GM21717 (cell line): ENCODE results near the gene BICDL1.

Source experiments
- ATAC-seq: cut with Tn5 transposase; IDR thresholded peaks from one replicate; pipeline ENCODE4 v1.9.1; 2021; ENCODE audit warnings: mild to moderate bottlenecking, moderate library complexity; ENCODE audit not compliant: unreplicated experiment

The BICDL1 gene

DNA sequence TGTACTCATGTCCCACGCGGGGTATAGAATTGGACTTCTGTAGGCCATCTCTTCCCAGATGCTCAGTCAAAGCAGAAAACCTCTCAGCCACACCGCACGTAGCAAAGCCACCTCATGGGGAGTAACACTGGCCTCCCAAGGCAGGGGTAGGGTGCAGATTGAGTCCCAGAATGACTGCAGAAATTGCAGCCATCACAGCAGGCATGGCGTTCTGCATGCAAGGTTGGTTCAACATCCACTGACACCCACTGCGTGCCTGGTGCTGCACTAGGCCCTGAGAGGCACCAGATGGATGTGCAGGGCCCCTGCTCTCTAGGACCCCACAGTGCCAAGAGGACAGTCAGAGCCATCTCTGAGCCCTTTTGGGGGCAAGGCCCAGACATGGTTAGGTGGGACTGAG lies 87.6 kb downstream of the BICDL1 start:
- no peak for ATAC-seq

DNA sequence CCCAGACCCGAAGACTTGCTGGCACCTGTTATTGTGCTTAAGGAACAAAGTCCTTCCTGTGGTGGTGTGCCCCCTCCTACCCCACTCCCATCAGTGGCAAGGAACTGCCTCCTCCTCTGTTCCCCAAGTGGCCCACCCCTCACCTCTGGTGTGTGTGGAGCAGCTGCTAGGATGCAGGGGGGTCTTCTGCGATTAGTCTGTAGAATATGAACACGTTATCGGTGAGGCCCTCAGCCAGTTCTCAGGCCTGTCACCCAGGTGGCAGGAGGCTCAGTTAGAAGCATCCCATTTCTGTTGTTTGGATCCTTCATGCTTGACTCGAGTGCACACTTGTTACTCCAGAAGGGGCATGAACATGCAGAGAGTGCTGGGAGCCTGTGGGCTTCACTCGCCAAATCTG lies 88.2 kb downstream of the BICDL1 start:
- no peak for ATAC-seq

GRCh38 chr12:120078868-120079267 lies 89.8 kb downstream of the BICDL1 start:
- no peak for ATAC-seq

GRCh38 chr12:120079411-120080400 lies 90.7 kb downstream of the BICDL1 start:
- ATAC-seq, result no peak

DNA sequence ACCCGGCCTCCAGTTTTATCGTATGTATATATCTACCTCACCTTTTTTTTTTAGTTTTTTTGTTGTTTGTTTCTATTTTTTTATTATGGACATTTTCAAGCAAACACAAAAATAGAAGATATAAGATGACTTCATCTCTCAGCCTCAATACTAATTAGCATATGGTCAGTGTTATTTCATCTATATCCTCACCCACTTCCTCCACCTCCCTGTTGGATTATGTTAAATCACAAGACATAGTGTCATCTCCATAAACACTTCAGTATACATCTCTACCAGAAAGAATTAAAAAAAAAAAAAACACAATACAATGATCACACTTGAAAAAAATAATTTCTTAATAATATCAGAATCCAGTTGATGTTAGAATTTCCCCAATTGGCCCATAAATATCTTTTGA lies 92.6 kb downstream of the BICDL1 start:
- ATAC-seq, result no peak

GRCh38 chr12:120085920-120086645 lies 97.0 kb downstream of the BICDL1 start:
- ATAC-seq, result no peak

DNA sequence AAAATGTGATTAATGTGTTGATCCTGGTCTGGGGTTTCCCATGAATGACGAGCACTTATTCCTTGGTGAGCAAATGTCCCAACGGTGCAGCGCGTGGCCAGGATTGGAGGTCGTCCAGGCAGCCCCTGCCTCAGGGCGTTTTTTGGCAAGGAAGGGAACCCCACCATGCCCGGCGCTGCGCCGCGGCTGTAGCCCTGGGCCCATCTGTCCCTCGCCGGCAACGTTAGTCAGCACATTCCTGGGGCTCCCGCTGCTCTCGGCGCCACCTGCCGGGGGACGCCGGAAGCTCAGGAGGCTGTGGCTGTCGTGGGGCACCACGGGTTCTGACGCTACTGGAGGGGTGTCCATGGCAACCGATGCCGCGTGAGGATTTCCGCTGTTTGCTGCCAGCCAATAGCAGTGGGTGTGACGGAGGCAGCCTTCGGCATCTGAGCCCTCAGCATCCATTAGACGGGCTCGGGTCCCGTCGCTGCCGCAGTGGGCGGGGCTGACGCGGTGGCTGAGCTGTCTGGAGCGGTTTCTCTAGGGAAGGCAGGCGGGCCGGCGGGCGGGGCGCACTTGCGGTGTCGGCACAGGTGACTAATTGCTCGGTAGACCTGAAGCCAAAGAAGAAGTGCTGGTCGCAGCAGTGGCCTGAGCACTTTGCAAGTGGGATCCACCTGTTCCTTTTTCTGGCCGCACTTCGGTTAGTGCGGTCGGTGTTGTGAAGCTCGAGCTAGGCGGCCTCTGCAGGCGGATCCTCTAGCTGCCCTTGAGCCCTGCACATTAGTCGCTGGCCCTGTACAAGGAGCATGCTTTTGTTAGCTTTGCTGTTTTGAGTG lies 98.0 kb downstream of the BICDL1 start:
- ATAC-seq, result peak; percentile 97

DNA sequence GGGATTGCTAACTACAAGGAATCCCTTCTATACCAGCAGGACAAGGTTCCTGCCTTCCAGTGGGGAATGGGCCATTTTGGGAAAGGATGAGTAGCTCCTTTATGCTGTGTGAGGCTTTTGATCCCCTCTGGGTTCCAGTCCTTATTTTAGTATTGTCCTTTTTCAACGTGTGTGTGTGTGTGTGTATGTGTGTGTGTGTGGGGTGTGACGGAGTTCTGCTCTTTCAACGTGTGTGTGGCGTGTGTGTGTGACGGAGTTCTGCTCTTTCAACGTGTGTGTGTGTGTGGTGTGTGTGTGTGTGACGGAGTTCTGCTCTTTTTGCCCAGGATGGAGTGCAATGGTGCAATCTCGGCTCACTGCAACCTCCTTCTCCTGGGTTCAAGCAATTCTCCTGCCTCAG lies 100.1 kb downstream of the BICDL1 start:
- ATAC-seq, result no peak

DNA sequence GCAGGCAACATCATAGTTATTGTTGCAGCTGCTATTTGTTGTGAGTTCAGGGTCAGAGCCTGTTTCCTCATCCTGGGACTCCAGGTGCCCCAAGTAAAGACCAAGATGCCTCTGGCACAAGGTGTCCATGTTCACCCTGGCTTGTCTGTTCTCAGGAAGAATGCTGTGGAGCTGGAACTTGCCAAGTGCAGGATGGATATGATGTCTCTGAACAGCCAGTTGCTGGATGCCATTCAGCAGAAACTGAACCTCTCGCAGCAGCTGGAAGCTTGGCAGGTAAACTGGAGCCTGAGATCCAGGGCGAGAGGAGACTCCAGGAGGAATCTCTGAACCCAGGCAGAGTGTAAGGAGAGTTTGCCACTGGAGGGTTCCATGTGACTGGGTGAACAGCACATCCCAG lies 100.8 kb downstream of the BICDL1 start:
- ATAC-seq, result no peak

- no peak for ATAC-seq
Observed at GRCh38 chr12:120090206-120090605, 101.2 kb downstream of the BICDL1 start.

GRCh38 chr12:120090626-120091295 lies 101.7 kb downstream of the BICDL1 start:
- ATAC-seq, result no peak

- ATAC-seq, result no peak
Observed at GRCh38 chr12:120091371-120092090, 102.5 kb downstream of the BICDL1 start.

GRCh38 chr12:120092551-120093335 lies 103.7 kb downstream of the BICDL1 start:
- ATAC-seq, result no peak

DNA sequence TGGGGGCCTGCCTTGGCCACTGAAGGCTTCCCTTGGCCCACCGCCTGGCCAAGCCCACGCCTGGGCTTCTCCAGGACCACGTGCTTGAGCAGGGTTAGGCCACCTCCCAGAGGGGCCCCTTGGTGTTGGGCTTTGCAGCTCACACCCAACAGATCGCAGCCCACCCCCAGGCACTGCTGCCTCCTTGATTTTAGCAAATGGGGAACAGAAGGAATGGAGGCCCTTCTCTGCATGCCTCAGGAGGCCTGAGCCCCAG lies 104.2 kb downstream of the BICDL1 start:
- no peak for ATAC-seq

- no peak for ATAC-seq
Observed at GRCh38 chr12:120093592-120094355, 104.7 kb downstream of the BICDL1 start.

DNA sequence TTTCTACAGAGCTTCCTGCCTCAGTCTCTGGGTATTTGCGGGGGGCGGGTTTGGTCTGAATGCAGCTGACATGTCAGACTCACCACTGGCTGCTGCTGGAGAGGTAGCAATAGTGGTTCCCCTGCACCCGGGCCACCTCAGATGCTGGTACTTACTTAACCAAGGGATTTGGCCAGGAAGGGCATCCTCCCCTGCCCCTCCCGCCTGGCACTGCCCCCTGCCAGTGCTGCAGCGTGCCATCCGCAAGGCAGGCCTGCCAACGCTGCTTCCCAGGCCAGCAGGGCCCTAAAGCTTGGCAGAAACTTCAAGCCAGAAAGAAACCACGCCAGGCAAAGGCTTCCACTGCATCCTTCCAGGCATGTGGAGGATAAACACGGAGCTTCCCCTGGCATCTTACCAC lies 105.4 kb downstream of the BICDL1 start:
- no peak for ATAC-seq

GRCh38 chr12:120095331-120095730 lies 106.3 kb downstream of the BICDL1 start:
- ATAC-seq, result no peak

GRCh38 chr12:120095736-120096135 lies 106.7 kb downstream of the BICDL1 start:
- no peak for ATAC-seq
